A549 treated with DMSO at 1 μM for 4 hours (cell line): ENCODE measurements around the gene TMPRSS6. TPM values are rescaled to one million over a fixed set of nuclear protein-coding genes. Genes with fewer than 3 reads are reported as not detected.

Source experiments
- total RNA-seq: library from RNA; stranded (reverse); fragments of 200-300 nt; extraction: Qiagen RNA extraction; gene quantifications from 5 replicates; pipeline ENCODE4 v1.2.3, GENCODE V29; 2022; ENCODE audit warnings: low read depth

The TMPRSS6 gene
- 0.02 TPM in 1 of 5 replicates, not detected in the others for total RNA-seq

GRCh38 chr22:37109242-37109917 is at the start of gene TMPRSS6:
Gene TMPRSS6, minus strand, starts transcription at chr22:37109713. Its CDS starts 6,296 bp downstream, at chr22:37103417.

GRCh38 chr22:37051391-37052385 is 57.8 kb downstream of the TMPRSS6 start, which contains the start of gene KCTD17:
Gene KCTD17, plus strand, starts transcription at chr22:37051742. Its CDS starts 19 bp downstream, at chr22:37051761.

DNA sequence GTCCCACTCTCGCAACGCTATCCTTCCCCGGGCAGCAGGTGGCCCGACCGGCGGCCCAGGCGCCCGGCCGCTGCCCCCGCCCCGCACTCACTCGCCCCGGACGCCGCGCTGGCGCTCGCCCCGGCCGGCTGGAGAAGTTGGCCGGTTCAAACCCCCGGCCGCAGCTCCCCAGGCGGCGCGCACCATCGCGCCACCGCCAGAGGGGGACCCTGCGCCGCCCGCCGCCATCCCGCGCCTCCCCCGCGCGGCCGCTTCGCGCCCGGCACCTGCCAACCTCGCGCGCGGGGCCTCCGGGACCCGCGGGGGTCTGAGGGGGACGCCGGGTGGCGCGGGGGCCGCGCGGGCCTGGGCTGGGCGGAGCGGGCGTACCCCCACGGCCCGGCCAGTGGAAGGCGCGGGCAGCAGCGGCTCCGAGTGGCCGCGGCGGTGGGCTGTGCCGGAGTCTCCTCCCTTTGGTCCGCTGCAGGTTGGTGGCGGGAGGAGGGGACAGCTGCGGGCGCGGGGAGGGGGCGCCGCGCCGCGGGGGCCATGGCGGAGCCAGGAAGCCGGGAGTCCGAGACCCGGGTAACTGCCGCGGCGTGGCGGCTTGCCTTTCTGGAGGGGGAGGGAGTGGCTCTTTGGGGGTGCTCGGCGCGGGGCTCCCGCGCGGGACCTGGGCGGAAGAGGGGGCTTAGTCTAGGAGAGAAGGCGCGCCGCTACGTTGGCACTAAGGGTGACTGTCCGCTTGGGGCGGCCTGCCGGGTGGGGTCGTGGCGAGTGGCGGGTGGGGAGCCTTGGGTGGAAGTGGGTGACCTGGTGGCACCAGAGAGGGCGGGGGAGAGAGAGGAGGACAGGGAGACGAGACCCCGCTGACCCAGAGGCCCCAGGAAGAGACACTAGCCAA is 90.0 kb downstream of the TMPRSS6 start, which contains the start of the genes MPST and TST:
TSS of gene MPST (plus strand) at position 434 of the 883 bp plus-strand sequence. CDS start at position 529, 95 bp downstream.
TSS of gene TST (minus strand) at position 139 of the 883 bp plus-strand sequence. CDS start 715 bp downstream, outside the sequence.

Other genes starting within 250 kb of the TMPRSS6 start
- not detected in 5 replicates for gene NCF4, start 248.7 kb downstream of the TMPRSS6 start, total RNA-seq
- 0.01 TPM in 1 of 5 replicates, not detected in the others for gene CSF2RB, start 196.1 kb downstream of the TMPRSS6 start, total RNA-seq
- gene TST, start 90.3 kb downstream of the TMPRSS6 start, total RNA-seq, result 41.3 to 49.9 TPM (median 48.0 TPM) in 5 replicates
- gene MPST, start 90.0 kb downstream of the TMPRSS6 start, total RNA-seq, result 41.8 to 71.1 TPM (median 60.9 TPM) in 5 replicates
- gene KCTD17, start 58.0 kb downstream of the TMPRSS6 start, total RNA-seq, result 22.1 to 27.5 TPM (median 23.5 TPM) in 5 replicates
- gene IL2RB, start 40.2 kb upstream of the TMPRSS6 start, total RNA-seq, result 0.06 to 0.15 TPM (median 0.13 TPM) in 5 replicates
- gene C1QTNF6, start 78.5 kb upstream of the TMPRSS6 start, total RNA-seq, result 8.9 to 12.7 TPM (median 10.5 TPM) in 5 replicates
- not detected in 5 replicates for gene SSTR3, start 102.8 kb upstream of the TMPRSS6 start, total RNA-seq
- gene RAC2, start 134.6 kb upstream of the TMPRSS6 start, total RNA-seq, result 0.14 to 0.20 TPM (median 0.19 TPM) in 5 replicates
- 0.53 to 1.2 TPM (median 0.99 TPM) in 5 replicates for gene CYTH4, start 172.8 kb upstream of the TMPRSS6 start, total RNA-seq